Ectodermal cell (in vitro differentiated cells): Measurements from ENCODE around the gene CELF2.

Experiments used
- H3K27ac ChIP-seq: 2 replicates; pipeline ENCODE4 v1.7.0; 2013; ENCODE audit warnings: mild to moderate bottlenecking, low read depth, low read length; ENCODE audit not compliant: insufficient read depth, poor library complexity, severe bottlenecking
- H3K27me3 ChIP-seq: 2 replicates; pipeline ENCODE4 v1.7.0; 2013; ENCODE audit warnings: mild to moderate bottlenecking, low read length; ENCODE audit not compliant: insufficient read depth, control insufficient read depth, poor library complexity, severe bottlenecking
- H3K36me3 ChIP-seq: one replicate; pipeline ENCODE4 v1.7.0; 2013; ENCODE audit warnings: low read length; ENCODE audit not compliant: control insufficient read depth, insufficient read depth
- H3K4me1 ChIP-seq: one replicate; pipeline ENCODE4 v1.7.0; 2013; ENCODE audit warnings: low read length; ENCODE audit not compliant: control insufficient read depth, insufficient read depth
- H3K4me3 ChIP-seq: 2 replicates; pipeline ENCODE4 v1.7.0; 2013; ENCODE audit warnings: low read depth, low read length, control low read depth; ENCODE audit not compliant: insufficient read depth
- H3K9me3 ChIP-seq: 2 replicates; pipeline ENCODE4 v1.7.0; 2013; ENCODE audit warnings: mild to moderate bottlenecking, low read length, moderate library complexity; ENCODE audit not compliant: control insufficient read depth
- WGBS, 2 experiments: methylation state at CpG; one replicate each; pipeline ENCODE4 v1.1.7; 2013; ENCODE audit warnings: missing lambda C conversion rate in 2 of 2; 5-methylcytosine and 5-hydroxymethylcytosine counted together

The CELF2 gene

GRCh38 chr10:11300026-11300425 lies 282.4 kb downstream of the CELF2 start:
- Histone ChIP-seq H3K27me3 (no peaks in the 10 kb centered on the region), H3K4me3 (no peak overlapping the region), H3K36me3 (no peaks in the 10 kb centered on the region), H3K9me3 (no peaks in the 10 kb centered on the region), H3K4me1 (no peaks in the 10 kb centered on the region), H3K27ac (no peak overlapping the region)
- 93 to 94% methylated on average over 8 of the region's 8 CpGs for WGBS, 2 experiments

GRCh38 chr10:11300563-11300962 lies 282.9 kb downstream of the CELF2 start:
- Histone ChIP-seq H3K4me1 (no peaks in the 10 kb centered on the region), H3K27ac (no peak overlapping the region), H3K4me3 (no peak overlapping the region), H3K27me3 (no peaks in the 10 kb centered on the region), H3K9me3 (no peaks in the 10 kb centered on the region), H3K36me3 (no peaks in the 10 kb centered on the region)
- WGBS, 2 experiments, result 86 to 94% methylated on average over 12 to 14 of the region's 14 CpGs

- H3K4me3 ChIP-seq, result no peak overlapping the region
- no peaks in the 10 kb centered on the region for H3K27me3 ChIP-seq
- H3K4me1 ChIP-seq, result no peaks in the 10 kb centered on the region
- H3K9me3 ChIP-seq, result no peaks in the 10 kb centered on the region
- WGBS, 2 experiments, result 89 to 90% methylated on average over 22 of the region's 22 CpGs
- H3K27ac ChIP-seq, result no peak overlapping the region
- H3K36me3 ChIP-seq, result no peaks in the 10 kb centered on the region
These were observed 284.0 kb downstream of the CELF2 start for GRCh38 chr10:11301571-11302111.

- WGBS, 2 experiments, result 94% methylated on average over 14 of the region's 14 CpGs
- Histone ChIP-seq H3K4me1 (no peaks in the 10 kb centered on the region), H3K36me3 (no peaks in the 10 kb centered on the region), H3K27me3 (no peaks in the 10 kb centered on the region), H3K9me3 (no peaks in the 10 kb centered on the region), H3K4me3 (no peak overlapping the region), H3K27ac (no peak overlapping the region)
These were observed 284.5 kb downstream of the CELF2 start for GRCh38 chr10:11302181-11302580.

GRCh38 chr10:11303361-11304170 lies 285.9 kb downstream of the CELF2 start:
- H3K36me3 ChIP-seq, result no peaks in the 10 kb centered on the region

GRCh38 chr10:11304906-11305585 lies 287.4 kb downstream of the CELF2 start:
- Histone ChIP-seq H3K9me3 (no peaks in the 10 kb centered on the region), H3K27ac (no peak overlapping the region), H3K27me3 (no peaks in the 10 kb centered on the region), H3K4me3 (no peak overlapping the region), H3K36me3 (no peaks in the 10 kb centered on the region), H3K4me1 (no peaks in the 10 kb centered on the region)
- WGBS, 2 experiments, result 91 to 95% methylated on average over 11 of the region's 11 CpGs

More at GRCh38 chr10:11303361-11304170, 285.9 kb downstream of the CELF2 start:
- no peaks in the 10 kb centered on the region for H3K27me3 ChIP-seq
- no peaks in the 10 kb centered on the region for H3K4me1 ChIP-seq
- H3K4me3 ChIP-seq, result no peak overlapping the region
- no peaks in the 10 kb centered on the region for H3K9me3 ChIP-seq
- H3K27ac ChIP-seq, result no peak overlapping the region
- 95 to 96% methylated on average over 14 of the region's 14 CpGs for whole genome bisulfite sequencing, 2 experiments

GRCh38 chr10:11305825-11306593 lies 288.3 kb downstream of the CELF2 start:
- Histone ChIP-seq H3K9me3 (no peaks in the 10 kb centered on the region), H3K27ac (no peak overlapping the region), H3K4me1 (no peaks in the 10 kb centered on the region), H3K36me3 (no peaks in the 10 kb centered on the region), H3K4me3 (no peak overlapping the region), H3K27me3 (no peaks in the 10 kb centered on the region)
- WGBS, 2 experiments, result 94 to 95% methylated on average over 13 of the region's 13 CpGs

- WGBS, 2 experiments, result 93 to 98% methylated on average over 6 of the region's 6 CpGs
- H3K36me3 ChIP-seq, result no peaks in the 10 kb centered on the region
These were observed 289.3 kb downstream of the CELF2 start for GRCh38 chr10:11307004-11307403.

GRCh38 chr10:11307937-11308336 lies 290.3 kb downstream of the CELF2 start:
- H3K9me3 ChIP-seq, result no peaks in the 10 kb centered on the region
- H3K4me1 ChIP-seq, result no peaks in the 10 kb centered on the region
- H3K27ac ChIP-seq, result no peak overlapping the region
- H3K36me3 ChIP-seq, result no peaks in the 10 kb centered on the region
- H3K4me3 ChIP-seq, result no peak overlapping the region
- 93 to 100% methylated on average over 1 of the region's 1 CpG for WGBS, 2 experiments
- no peaks in the 10 kb centered on the region for H3K27me3 ChIP-seq

More at GRCh38 chr10:11307004-11307403, 289.3 kb downstream of the CELF2 start:
- H3K27ac ChIP-seq, result no peak overlapping the region
- no peaks in the 10 kb centered on the region for H3K4me1 ChIP-seq
- no peaks in the 10 kb centered on the region for H3K9me3 ChIP-seq
- no peaks in the 10 kb centered on the region for H3K27me3 ChIP-seq
- no peak overlapping the region for H3K4me3 ChIP-seq

GRCh38 chr10:11311027-11311426 lies 293.4 kb downstream of the CELF2 start:
- peaks cover 12% of the 10 kb centered on the region for H3K36me3 ChIP-seq
- no peak overlapping the region for H3K27ac ChIP-seq
- H3K9me3 ChIP-seq, result no peaks in the 10 kb centered on the region
- WGBS, 2 experiments, result 73 to 98% methylated on average over 2 of the region's 2 CpGs
- no peaks in the 10 kb centered on the region for H3K4me1 ChIP-seq
- no peak overlapping the region for H3K4me3 ChIP-seq
- no peaks in the 10 kb centered on the region for H3K27me3 ChIP-seq
